ENCODE results near the gene PAQR8.

DNA sequence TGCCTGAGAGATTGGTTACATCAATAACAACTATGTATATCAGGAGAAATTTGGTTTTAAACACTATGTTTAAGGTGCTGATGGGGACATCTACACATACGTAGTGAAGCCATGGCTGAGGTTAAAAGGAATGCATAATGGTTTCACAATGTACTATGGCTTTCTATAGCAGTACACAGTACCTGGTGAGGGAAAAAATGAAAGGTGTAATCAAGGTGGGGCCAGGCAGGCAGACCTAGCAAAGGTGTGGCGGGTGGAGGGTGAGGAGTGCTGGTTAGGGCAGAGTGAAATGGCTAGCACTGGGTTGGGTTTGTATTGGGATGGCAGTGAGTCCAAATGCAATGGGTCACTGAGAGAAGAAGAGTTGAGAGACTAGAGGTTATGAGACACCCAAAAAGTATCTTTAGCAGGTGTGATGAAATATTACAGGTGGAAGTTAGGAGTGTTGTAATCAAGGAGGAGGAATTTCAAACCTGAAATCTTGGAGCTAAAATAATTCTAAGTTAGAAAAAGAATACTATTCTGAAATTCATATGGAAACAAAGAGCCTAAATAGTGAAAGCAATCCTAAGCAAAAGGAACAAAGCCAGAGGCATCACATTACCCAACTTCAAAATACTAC lies 22.3 kb downstream of the PAQR8 start:
- TF ChIP-seq, protein P1, sequence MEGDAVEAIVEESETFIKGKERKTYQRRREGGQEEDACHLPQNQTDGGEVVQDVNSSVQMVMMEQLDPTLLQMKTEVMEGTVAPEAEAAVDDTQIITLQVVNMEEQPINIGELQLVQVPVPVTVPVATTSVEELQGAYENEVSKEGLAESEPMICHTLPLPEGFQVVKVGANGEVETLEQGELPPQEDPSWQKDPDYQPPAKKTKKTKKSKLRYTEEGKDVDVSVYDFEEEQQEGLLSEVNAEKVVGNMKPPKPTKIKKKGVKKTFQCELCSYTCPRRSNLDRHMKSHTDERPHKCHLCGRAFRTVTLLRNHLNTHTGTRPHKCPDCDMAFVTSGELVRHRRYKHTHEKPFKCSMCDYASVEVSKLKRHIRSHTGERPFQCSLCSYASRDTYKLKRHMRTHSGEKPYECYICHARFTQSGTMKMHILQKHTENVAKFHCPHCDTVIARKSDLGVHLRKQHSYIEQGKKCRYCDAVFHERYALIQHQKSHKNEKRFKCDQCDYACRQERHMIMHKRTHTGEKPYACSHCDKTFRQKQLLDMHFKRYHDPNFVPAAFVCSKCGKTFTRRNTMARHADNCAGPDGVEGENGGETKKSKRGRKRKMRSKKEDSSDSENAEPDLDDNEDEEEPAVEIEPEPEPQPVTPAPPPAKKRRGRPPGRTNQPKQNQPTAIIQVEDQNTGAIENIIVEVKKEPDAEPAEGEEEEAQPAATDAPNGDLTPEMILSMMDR (conservative IDR thresholded peaks at IDR 0.05), result no peak
- no peak for TF ChIP-seq ZFX (IDR thresholded peaks at IDR 0.05)

Measured in C4-2B (cell line).